B cell (primary cell): ENCODE data around the gene TINAG. TPM values are rescaled to one million over a fixed set of nuclear protein-coding genes. Genes with fewer than 3 reads are reported as not detected.

ENCODE experiments used
- ATAC-seq: fragments of 200-7000 bp; cut with Tn5 transposase; one replicate; pipeline ENCODE4 v1.10.0; 2021; ENCODE audit warnings: low read depth, mild to moderate bottlenecking, moderate number of reproducible peaks, moderate library complexity
- CTCF ChIA-PET: fragments of 350-600 bp; sonication (Branson Sonifier 250); formaldehyde crosslinking; loops from one replicate; lab custom pipeline; 2021; ENCODE audit warnings: antibody characterized with exemption, inconsistent platforms; lab: Charles Lee
- POLR2A ChIA-PET: fragments of 350-600 bp; sonication (Branson Sonifier 250); formaldehyde crosslinking; loops from one replicate; lab custom pipeline; 2021; ENCODE audit warnings: antibody characterized with exemption; lab: Charles Lee
- DNase-seq: peaks from one replicate; pipeline ENCODE4 v3.0.0; 2013
- H2AFZ ChIP-seq: 2 replicates; pipeline ENCODE4 v1.6.1; 2012; ENCODE audit warnings: mild to moderate bottlenecking, low read depth, low read length; ENCODE audit not compliant: insufficient read depth, poor library complexity, severe bottlenecking
- H3K27ac ChIP-seq, 2 donors: 1 replicate in 1 of 2; 2 replicates in 1 of 2; pipeline ENCODE4 v1.5.1; 2012 to 2013; ENCODE audit warnings: low read length in 2 of 2, mild to moderate bottlenecking in 2 of 2, moderate library complexity in 1 of 2
- H3K27me3 ChIP-seq, 4 experiments: fragments of 200-600 bp in 1 of 4; sonication (generic) in 1 of 4; replicated peaks in 1 of 4; 1 replicate in 2 of 4; 2 replicates in 2 of 4; pipeline versions ENCODE4 v1.6.1 to v1.7.0; 2013 to 2016; ENCODE audit warnings: low read length in 3 of 4, mild to moderate bottlenecking in 2 of 4, mixed read lengths in 1 of 4, moderate library complexity in 1 of 4; ENCODE audit not compliant: insufficient read depth in 4 of 4, control insufficient read depth in 3 of 4; ENCODE audit errors: control extremely low read depth in 1 of 4
- H3K36me3 ChIP-seq, 2 experiments: replicated peaks in 1 of 2; 1 replicate in 1 of 2; 2 replicates in 1 of 2; pipeline versions ENCODE4 v1.6.1 to v1.7.1; 2013; ENCODE audit warnings: low read length in 1 of 2; ENCODE audit not compliant: insufficient read depth in 2 of 2, control insufficient read depth in 1 of 2; ENCODE audit errors: control extremely low read depth in 1 of 2, extremely low read depth in 1 of 2
- H3K4me1 ChIP-seq, 2 donors: fragments of 200-600 bp in 1 of 2; sonication (generic) in 1 of 2; 1 replicate in 1 of 2; 2 replicates in 1 of 2; pipeline versions ENCODE4 v1.5.1 to v1.6.1; 2013 to 2017; ENCODE audit warnings: low read length in 2 of 2; ENCODE audit not compliant: control insufficient read depth in 2 of 2, insufficient read depth in 2 of 2
- H3K4me2 ChIP-seq: replicated peaks from 2 replicates; pipeline ENCODE3; 2012; ENCODE audit warnings: mild to moderate bottlenecking, low read depth, low read length; ENCODE audit not compliant: poor library complexity, severe bottlenecking
- H3K4me3 ChIP-seq, 5 experiments: fragments of 200-600 bp in 1 of 5; sonication (generic) in 1 of 5; 1 replicate in 3 of 5; 2 replicates in 2 of 5; pipeline versions ENCODE4 v1.5.1 to v1.7.0; 2011 to 2016; ENCODE audit warnings: low read length in 4 of 5, mild to moderate bottlenecking in 4 of 5, low read depth in 2 of 5, control low read depth in 1 of 5, moderate library complexity in 1 of 5; ENCODE audit not compliant: insufficient read depth in 1 of 5; ENCODE audit errors: control extremely low read depth in 1 of 5, extremely low read depth in 1 of 5
- H3K79me2 ChIP-seq: fragments of 200-600 bp; sonication (generic); one replicate; pipeline ENCODE4 v1.6.0; 2016; ENCODE audit warnings: low read length; ENCODE audit not compliant: control insufficient read depth, insufficient read depth
- H3K9ac ChIP-seq: fragments of 200-600 bp; sonication (generic); 2 replicates; pipeline ENCODE4 v1.6.1; 2017; ENCODE audit warnings: mild to moderate bottlenecking, low read length, moderate library complexity
- H3K9me3 ChIP-seq, 3 donors: one replicate each; pipeline versions ENCODE4 v1.6.1 to v1.7.1; 2013; ENCODE audit warnings: low read length in 2 of 3; ENCODE audit not compliant: control insufficient read depth in 2 of 3, insufficient read depth in 1 of 3; ENCODE audit errors: control extremely low read depth in 1 of 3
- H4K20me1 ChIP-seq: 2 replicates; pipeline ENCODE4 v1.6.0; 2012; ENCODE audit warnings: mild to moderate bottlenecking, low read length; ENCODE audit not compliant: insufficient read depth, control insufficient read depth, poor library complexity, severe bottlenecking
- H3K27ac Mint-ChIP-seq: one replicate; pipeline ENCODE4 v1.8.0; 2021; ENCODE audit warnings: mixed read lengths
- H3K27me3 Mint-ChIP-seq: one replicate; pipeline ENCODE4 v1.8.0; 2021; ENCODE audit warnings: mixed read lengths
- H3K4me1 Mint-ChIP-seq: one replicate; pipeline ENCODE4 v1.8.0; 2021; ENCODE audit warnings: mixed read lengths
- H3K4me3 Mint-ChIP-seq: one replicate; pipeline ENCODE4 v1.8.0; 2021; ENCODE audit warnings: mixed read lengths
- H3K9me3 Mint-ChIP-seq: one replicate; pipeline ENCODE4 v1.8.0; 2022; ENCODE audit warnings: mixed read lengths; ENCODE audit not compliant: insufficient read depth
- CTCF ChIP-seq: fragments of 200-600 bp; IDR thresholded peaks from one replicate; pipeline ENCODE4 v1.8.0; 2022; ENCODE audit warnings: antibody characterized with exemption, mild to moderate bottlenecking
- EZH2 ChIP-seq: IDR thresholded peaks from 2 replicates; pipeline ENCODE4 v1.6.1; 2012; ENCODE audit warnings: borderline replicate concordance, low read depth, mild to moderate bottlenecking, moderate library complexity, low read length; ENCODE audit not compliant: insufficient read depth, poor library complexity, severe bottlenecking
- WGBS: methylation state at CpG from one replicate; pipeline ENCODE4 v1.1.5; 2013; ENCODE audit warnings: missing lambda C conversion rate; ENCODE audit not compliant: insufficient coverage; 5-methylcytosine and 5-hydroxymethylcytosine counted together
- intact Hi-C: fragments of 100-400 bp; cut with micrococcal nuclease; formaldehyde crosslinking; loops from one replicate; pipeline ENCODE4 v1.10.0; 2022
- polyA plus RNA-seq: library from polyadenylated mRNA; depleted of rRNA; stranded (reverse); fragments of >200 nt; gene quantifications from 2 replicates; pipeline ENCODE4 v1.2.3, GENCODE V29; 2012
- total RNA-seq, 2 donors: library from RNA; stranded (reverse); fragments of 120-200 nt in 1 of 2; gene quantifications; 1 replicate in 1 of 2; 2 replicates in 1 of 2; pipeline versions ENCODE4 v1.2.3 to v1.2.4, GENCODE V29; 2013 to 2022

Gene TINAG
- total and polyA plus RNA-seq, 2 donors (not counting 1 experiment from before 2014, with no cell fraction given) = not detected

GRCh38 chr6:54291738-54292137 is 16.5 kb upstream of the TINAG start:
- Histone ChIP-seq H3K79me2 (no peaks in the 10 kb centered on the region), H3K27ac (no peak overlapping the region), H3K4me2 (no peak overlapping the region), H3K36me3 (no peaks in the 10 kb centered on the region), H4K20me1 (no peaks in the 10 kb centered on the region), H3K9me3 (peaks cover 0 to 9% (median 0%) of the 10 kb centered on the region in 3 donors), H2AFZ (no peak overlapping the region), H3K4me1 (no peaks in the 10 kb centered on the region), H3K27me3 (no peaks in the 10 kb centered on the region), H3K4me3 (no peak overlapping the region), H3K9ac (no peak overlapping the region)
- no CpG with 5 or more reads among the region's 2 CpGs for WGBS
- ATAC-seq (no peak), DNase-seq (no peak)
- peaks cover 9% of the 10 kb centered on the region for H3K4me1 Mint-ChIP-seq
- no peaks in the 10 kb centered on the region for H3K27me3 Mint-ChIP-seq
- intact Hi-C loops = no loop called here
- no peak overlapping the region for H3K4me3 Mint-ChIP-seq
- POLR2A ChIA-PET = no interaction called here
- CTCF ChIA-PET = no interaction called here
- no peaks in the 10 kb centered on the region for H3K9me3 Mint-ChIP-seq
- TF ChIP-seq EZH2 = no peak
- no peak for TF ChIP-seq CTCF
- no peak overlapping the region for H3K27ac Mint-ChIP-seq

- 93% methylated on average over 8 of the region's 8 CpGs for WGBS
- H3K27me3 ChIP-seq = no peaks in the 10 kb centered on the region
- Mint-ChIP-seq H3K9me3 (no peaks in the 10 kb centered on the region), H3K4me3 (no peak overlapping the region), H3K27me3 (no peaks in the 10 kb centered on the region), H3K4me1 (peaks cover 9% of the 10 kb centered on the region), H3K27ac (no peak overlapping the region)
- H2AFZ ChIP-seq = no peak overlapping the region
- H3K36me3 ChIP-seq = no peaks in the 10 kb centered on the region
- TF ChIP-seq EZH2 = no peak
- TF ChIP-seq CTCF = no peak
- H3K4me1 ChIP-seq = no peaks in the 10 kb centered on the region
- H3K79me2 ChIP-seq = no peaks in the 10 kb centered on the region
- no peak overlapping the region for H3K27ac ChIP-seq
- peaks cover 0 to 9% (median 0%) of the 10 kb centered on the region in 3 donors for H3K9me3 ChIP-seq
- no peaks in the 10 kb centered on the region for H4K20me1 ChIP-seq
- ATAC-seq = no peak
- CTCF ChIA-PET = no interaction called here
- intact Hi-C loops = no loop called here
- H3K9ac ChIP-seq = no peak overlapping the region
- no peak for DNase-seq
- no peak overlapping the region for H3K4me2 ChIP-seq
- POLR2A ChIA-PET = no interaction called here
- no peak overlapping the region for H3K4me3 ChIP-seq
Measured at GRCh38 chr6:54294965-54295532, 13.2 kb upstream of the TINAG start.
